ENCODE data around the gene LAIR2. TPM values are rescaled to one million over a fixed set of nuclear protein-coding genes. Genes with fewer than 3 reads are reported as not detected.

The LAIR2 gene
- total RNA-seq, 1 experiment from 2014 or later = not detected

- Histone ChIP-seq H3K36me3 (ENCODE audit: control insufficient read depth in 1 of 2, insufficient read depth in 2 of 2, low read length in 2 of 2) (no peaks in the 10 kb centered on the region), H3K4me1 (ENCODE audit: control insufficient read depth in 1 of 2, insufficient read depth in 2 of 2, low read length in 2 of 2) (peaks cover 6 to 9% of the 10 kb centered on the region in 2 experiments; a peak in 3 of 4 replicates), H3K9me3 (ENCODE audit: control insufficient read depth in 1 of 2, insufficient read depth in 1 of 2, low read depth in 1 of 2, low read length in 2 of 2) (no peaks in the 10 kb centered on the region), H3K4me2 (ENCODE audit: low read length) (no peak overlapping the region), H4K20me1 (ENCODE audit: insufficient read depth) (no peaks in the 10 kb centered on the region), H3K79me2 (ENCODE audit: insufficient read depth, low read length) (no peaks in the 10 kb centered on the region), H3K27ac (ENCODE audit: low read depth, low read length) (no peak overlapping the region), H2AFZ (ENCODE audit: low read depth, low read length, poor library complexity, severe bottlenecking) (no peak overlapping the region), H3K27me3 (ENCODE audit: insufficient read depth, low read length) (no peaks in the 10 kb centered on the region), H3K9ac (ENCODE audit: low read length) (no peak overlapping the region), H3K4me3 (replicated peaks in 1 of 2; ENCODE audit: low read depth in 1 of 2, low read length in 2 of 2) (no peak overlapping the region), H3K9me2 (ENCODE audit: insufficient read depth) (no peaks in the 10 kb centered on the region)
- ATAC-seq (no peak), DNase-seq (ENCODE audit: low read depth, low spot score) (no peak)
- intact Hi-C loops (cut with micrococcal nuclease) = no loop called here
- ChIA-PET POLR2A (no interaction called here), RAD21 (ENCODE audit: low non-redundant PET in 1 of 2, low total read pairs in 2 of 2, uncharacterized antibody in 2 of 2, unreplicated experiment in 2 of 2) (no interaction called here), CTCF (no interaction called here)
- TF ChIP-seq REST (IDR thresholded peaks at IDR 0.05; ENCODE audit: low read depth) (no peak), SIN3A (IDR thresholded peaks at IDR 0.05; ENCODE audit: low read depth) (no peak), TCF7L2 (IDR thresholded peaks at IDR 0.05; ENCODE audit: borderline replicate concordance, extremely low read depth, insufficient read depth, insufficient read length) (no peak), ZNF274 (IDR thresholded peaks at IDR 0.05; ENCODE audit: low read depth, low read length) (no peak), SP1 (IDR thresholded peaks at IDR 0.05; ENCODE audit: low read depth) (no peak), SRF (IDR thresholded peaks at IDR 0.05; ENCODE audit: low read depth) (no peak), EZH2 (IDR thresholded peaks at IDR 0.05) (no peak), EZH2phosphoT487 (IDR thresholded peaks at IDR 0.05; ENCODE audit: borderline replicate concordance) (no peak), ZBTB33 (IDR thresholded peaks at IDR 0.05; ENCODE audit: extremely low read depth, insufficient replicate concordance, low read length) (no peak), FOSL1 (IDR thresholded peaks at IDR 0.05; ENCODE audit: low read depth) (no peak), MAX (IDR thresholded peaks at IDR 0.05) (no peak), CBX3 (IDR thresholded peaks at IDR 0.05; ENCODE audit: low read depth) (no peak), CTCF (IDR thresholded peaks at IDR 0.05 in 2 of 3, conservative IDR thresholded peaks at IDR 0.05 in 1 of 3; ENCODE audit: borderline replicate concordance in 1 of 3, insufficient read depth in 1 of 3, low read depth in 2 of 3, low read length in 2 of 3) (no peak), POLR2A (IDR thresholded peaks at IDR 0.05; ENCODE audit: borderline replicate concordance, extremely low read depth, insufficient read depth, insufficient read length) (no peak)
- BruUV-seq (replicated peaks) = no TSS peak
Observed at GRCh38 chr19:54475706-54476105, 26.9 kb upstream of the LAIR2 start.

Measured in HCT116 (cell line).